Liver (tissue), 9 donors: ENCODE measurements around the gene CCT2. TPM values are rescaled to one million over a fixed set of nuclear protein-coding genes. Genes with fewer than 3 reads are reported as not detected.

Experiments used
- DNase-seq: peaks from one replicate; pipeline ENCODE4 v3.0.0-alpha.2; 2017; ENCODE audit warnings: low spot score
- H3K27ac ChIP-seq, 2 donors: one replicate each; pipeline ENCODE4 v1.7.0; 2013; ENCODE audit warnings: inconsistent platforms in 2 of 2, low read length in 2 of 2, control low read depth in 1 of 2, low read depth in 1 of 2, mild to moderate bottlenecking in 1 of 2
- H3K27me3 ChIP-seq, 4 donors: one replicate each; pipeline versions ENCODE4 v1.6.1 to v1.7.0; 2013; ENCODE audit warnings: low read length in 3 of 4, inconsistent platforms in 1 of 4, mild to moderate bottlenecking in 1 of 4, moderate library complexity in 1 of 4; ENCODE audit not compliant: control insufficient read depth in 4 of 4, insufficient read depth in 4 of 4
- H3K36me3 ChIP-seq, 4 donors: one replicate each; pipeline versions ENCODE4 v1.6.1 to v1.7.0; 2013; ENCODE audit warnings: low read length in 3 of 4, mild to moderate bottlenecking in 3 of 4, low read depth in 1 of 4, moderate library complexity in 1 of 4; ENCODE audit not compliant: control insufficient read depth in 4 of 4, insufficient read depth in 3 of 4
- H3K4me1 ChIP-seq, 4 donors: one replicate each; pipeline versions ENCODE4 v1.6.1 to v1.7.0; 2013; ENCODE audit warnings: low read length in 3 of 4, mild to moderate bottlenecking in 3 of 4, moderate library complexity in 1 of 4; ENCODE audit not compliant: control insufficient read depth in 4 of 4, insufficient read depth in 4 of 4
- H3K4me3 ChIP-seq, 3 donors: one replicate each; pipeline versions ENCODE4 v1.6.1 to v1.7.0; 2013; ENCODE audit warnings: low read length in 3 of 3, control low read depth in 1 of 3, low read depth in 1 of 3, mild to moderate bottlenecking in 1 of 3
- H3K9ac ChIP-seq, 2 donors: one replicate each; pipeline ENCODE4 v1.7.0; 2013; ENCODE audit warnings: low read length in 2 of 2, mild to moderate bottlenecking in 2 of 2, moderate library complexity in 2 of 2, control low read depth in 1 of 2, low read depth in 1 of 2
- H3K9me3 ChIP-seq, 4 donors: one replicate each; pipeline versions ENCODE4 v1.6.1 to v1.7.0; 2013; ENCODE audit warnings: low read length in 3 of 4; ENCODE audit not compliant: control insufficient read depth in 4 of 4
- ATF3 ChIP-seq: IDR thresholded peaks from 2 replicates; pipeline ENCODE4 v1.6.1; 2016; ENCODE audit warnings: antibody characterized with exemption
- CTCF ChIP-seq: fragments of 150-350 bp; IDR thresholded peaks from 2 replicates; pipeline ENCODE4 v1.5.1; 2017; ENCODE audit warnings: improper control_type of control experiment, low read depth, low read length; ENCODE audit not compliant: missing input control
- EGR1 ChIP-seq, 2 donors: IDR thresholded peaks; 2 replicates each; pipeline ENCODE4 v1.6.1; 2016 to 2018; ENCODE audit warnings: antibody characterized with exemption in 2 of 2, low read depth in 2 of 2
- FOXA1 ChIP-seq: IDR thresholded peaks from 2 replicates; pipeline ENCODE4 v1.6.1; 2016; ENCODE audit warnings: antibody characterized with exemption
- HNF4A ChIP-seq, 2 donors: conservative IDR thresholded peaks; 2 replicates each; pipeline ENCODE4 v1.6.1; 2016; ENCODE audit warnings: antibody characterized with exemption in 2 of 2, mild to moderate bottlenecking in 2 of 2
- HNF4G ChIP-seq: IDR thresholded peaks from 2 replicates; pipeline ENCODE4 v1.6.1; 2016; ENCODE audit warnings: antibody characterized with exemption
- JUND ChIP-seq, 2 donors: IDR thresholded peaks; 2 replicates each; pipeline ENCODE4 v1.6.1; 2016; ENCODE audit warnings: antibody characterized with exemption in 2 of 2
- MAX ChIP-seq: IDR thresholded peaks from 2 replicates; pipeline ENCODE4 v1.6.1; 2016; ENCODE audit warnings: antibody characterized with exemption
- RAD21 ChIP-seq, 2 donors: IDR thresholded peaks; 2 replicates each; pipeline ENCODE4 v1.6.1; 2016; ENCODE audit warnings: antibody characterized with exemption in 2 of 2, mild to moderate bottlenecking in 2 of 2
- SP1 ChIP-seq: IDR thresholded peaks from 2 replicates; pipeline ENCODE4 v1.6.1; 2018; ENCODE audit warnings: antibody characterized with exemption, mild to moderate bottlenecking
- ZBTB33 ChIP-seq: IDR thresholded peaks from 2 replicates; pipeline ENCODE4 v1.6.1; 2016; ENCODE audit warnings: antibody characterized with exemption
- WGBS: extraction: QIAGEN DNeasy Blood & Tissue Kit; methylation state at CpG from one replicate; pipeline ENCODE4 v1.1.7; 2013; 5-methylcytosine and 5-hydroxymethylcytosine counted together
- polyA plus RNA-seq, 2 donors: library from polyadenylated mRNA; stranded (reverse) in 1 of 2; unstranded in 1 of 2; fragments of 200-250 nt in 1 of 2; fragments of >200 nt in 1 of 2; fragmentation: Nextera tagmentation in 1 of 2; extraction: Ambion mirVana in 1 of 2; gene quantifications; one replicate each; pipeline versions ENCODE4 v1.2.1 to v1.2.3, GENCODE V29; 2013 to 2015
- total RNA-seq, 2 donors: library from RNA; depleted of rRNA; stranded (reverse); fragments of >200 nt; gene quantifications; one replicate each; pipeline ENCODE4 v1.2.3, GENCODE V29; 2014
- donor health status: healthy.
- donor health status: healthy.
- donor health status: healthy.
- donor health status: healthy.
- donor health status: healthy.

CCT2 gene
- total and polyA plus RNA-seq, 4 donors = 43.6 to 145 (median 80.6) TPM

GRCh38 chr12:69589082-69589481 lies 3.8 kb downstream of the CCT2 start (continued):
- TF ChIP-seq ZBTB33 = no peak
- TF ChIP-seq HNF4G = no peak
- TF ChIP-seq MAX = no peak
- TF ChIP-seq JUND (IDR thresholded peaks at IDR 0.05) = no peak
- no peak for TF ChIP-seq EGR1 (IDR thresholded peaks at IDR 0.05; ENCODE audit: low read depth in 2 of 2)
- no peak for TF ChIP-seq ATF3

- 98% methylated on average over 2 of the region's 2 CpGs for WGBS
- Histone ChIP-seq H3K9ac (no peak overlapping the region), H3K36me3 (peaks cover 17 to 81% (median 72%) of the 10 kb centered on the region in 4 donors), H3K9me3 (no peaks in the 10 kb centered on the region), H3K4me1 (peaks cover 0 to 5% (median 1%) of the 10 kb centered on the region in 4 donors), H3K27ac (no peak overlapping the region), H3K27me3 (no peaks in the 10 kb centered on the region), H3K4me3 (no peak overlapping the region)
- DNase-seq = no peak
- TF ChIP-seq FOXA1 (no peak), ZBTB33 (no peak)
These were observed 10.4 kb downstream of the CCT2 start for GRCh38 chr12:69595689-69596088.

GRCh38 chr12:69598174-69598753 lies 13.0 kb downstream of the CCT2 start:
- TF ChIP-seq RAD21 (IDR thresholded peaks at IDR 0.05) (no peak), CTCF (no peak), HNF4A (conservative IDR thresholded peaks at IDR 0.05) (peak; percentile 35 to 63), HNF4G (peak; percentile 20), SP1 (peak; percentile 15)
- Histone ChIP-seq H3K9ac (no peak overlapping the region), H3K27ac (no peak overlapping the region), H3K4me3 (no peak overlapping the region), H3K9me3 (no peaks in the 10 kb centered on the region), H3K27me3 (no peaks in the 10 kb centered on the region), H3K36me3 (peaks cover 18 to 81% (median 73%) of the 10 kb centered on the region in 4 donors), H3K4me1 (peaks cover 0 to 5% (median 1%) of the 10 kb centered on the region in 4 donors)
- WGBS = 59% methylated on average over 4 of the region's 4 CpGs
- no peak for DNase-seq
